ENCODE data around the gene TMEM150B. TPM values are rescaled to one million over a fixed set of nuclear protein-coding genes. Genes with fewer than 3 reads are reported as not detected.
A peak's percentile ranks its signal among the peaks of the same experiment; 100 is the strongest.

Gene TMEM150B
- total and polyA plus RNA-seq, 9 of the 15 experiments (the other 6 are each of a cell fraction or from before 2014, with no cell fraction given): 0.47 to 1.3 (median 0.74) TPM; not detected in 2

- BruUV-seq (replicated peaks): no TSS peak
- Histone ChIP-seq H3K27ac (ENCODE audit: extremely low read depth, low read depth, low read length) (no peak overlapping the region), H3K4me3 (no peak overlapping the region), H3K79me2 (ENCODE audit: control insufficient read depth, insufficient read depth, low read length) (no peaks in the 10 kb centered on the region), H3K4me1 (replicated peaks in 1 of 2; ENCODE audit: control insufficient read depth in 2 of 2, insufficient read depth in 2 of 2, low read length in 2 of 2) (peaks cover 9 to 40% of the 10 kb centered on the region in 2 experiments; a peak in 4 of 5 replicates), H3K4me2 (ENCODE audit: insufficient read depth, low read length) (no peak overlapping the region), H4K20me1 (replicated peaks; ENCODE audit: control insufficient read depth, insufficient read depth, low read length) (no peaks in the 10 kb centered on the region), H3K9me1 (ENCODE audit: control insufficient read depth, insufficient read depth, low read length) (no peaks in the 10 kb centered on the region), H3K36me3 (ENCODE audit: control insufficient read depth, insufficient read depth, low read length) (peaks cover 5% of the 10 kb centered on the region; the same call in 1 of the 3 replicates), H3K27me3 (ENCODE audit: control insufficient read depth in 2 of 2, insufficient read depth in 2 of 2, low read length in 2 of 2) (no peaks in the 10 kb centered on the region), H3K9me3 (replicated peaks; ENCODE audit: control insufficient read depth, insufficient read depth, low read depth, low read length) (no peaks in the 10 kb centered on the region), H3K9ac (ENCODE audit: insufficient read depth in 1 of 2, low read depth in 2 of 2, low read length in 2 of 2) (no peak overlapping the region), H2AFZ (ENCODE audit: low read depth, low read length) (no peak overlapping the region)
- no peak for ATAC-seq
- WGBS (ENCODE audit: insufficient coverage, low coverage, missing lambda C conversion rate): 51% methylated on average over 7 of the region's 7 CpGs
- no peak for FAIRE-seq
- intact Hi-C loops (cut with micrococcal nuclease): no loop called here
- in situ Hi-C loops (cut with MboI): no loop called here
- ChIA-PET CTCF (ENCODE audit: low intra/inter-chr PET ratio) (no interaction called here), POLR2A (interaction anchor here (1.1 to 1.3 kb wide), 2 partner anchors 10 to 11 kb away, joined by 3 to 4 read pairs; no protein-coding TSS in a partner anchor)
- DNase-seq (ENCODE audit: extremely low read depth in 1 of 4, low spot score in 3 of 4): no peak
- TF ChIP-seq RBM22 (IDR thresholded peaks at IDR 0.05; ENCODE audit: low read depth, low read length, poor library complexity, severe bottlenecking) (no peak), RFX1 (IDR thresholded peaks at IDR 0.05) (peak; percentile 85), USF1 (CRISPR knock-in tag; IDR thresholded peaks at IDR 0.05) (no peak), RBM34 (IDR thresholded peaks at IDR 0.05; ENCODE audit: borderline replicate concordance, insufficient read depth, low read length) (no peak)
These were observed 14.6 kb downstream of the TMEM150B start for GRCh38 chr19:55310498-55310897.

GRCh38 chr19:55309448-55309847 is 15.7 kb downstream of the TMEM150B start:
- 52% methylated on average over 5 of the region's 5 CpGs for WGBS (ENCODE audit: insufficient coverage, low coverage, missing lambda C conversion rate)
- ATAC-seq (no peak), DNase-seq (ENCODE audit: extremely low read depth in 1 of 4, low spot score in 3 of 4) (no peak), FAIRE-seq (peak; percentile 54)
- Histone ChIP-seq H3K79me2 (ENCODE audit: control insufficient read depth, insufficient read depth, low read length) (no peaks in the 10 kb centered on the region), H3K9me3 (replicated peaks; ENCODE audit: control insufficient read depth, insufficient read depth, low read depth, low read length) (no peaks in the 10 kb centered on the region; the same call in 1 of the 2 replicates), H3K4me1 (replicated peaks in 1 of 2; ENCODE audit: control insufficient read depth in 2 of 2, insufficient read depth in 2 of 2, low read length in 2 of 2) (peaks cover 5 to 50% of the 10 kb centered on the region in 2 experiments; a peak in 4 of 5 replicates), H3K27ac (ENCODE audit: extremely low read depth, low read depth, low read length) (no peak overlapping the region), H3K4me2 (ENCODE audit: insufficient read depth, low read length) (no peak overlapping the region), H3K27me3 (ENCODE audit: control insufficient read depth in 2 of 2, insufficient read depth in 2 of 2, low read length in 2 of 2) (no peaks in the 10 kb centered on the region), H3K9ac (ENCODE audit: insufficient read depth in 1 of 2, low read depth in 2 of 2, low read length in 2 of 2) (peak overlapping the region in 1 of 2 experiments; percentile 73; a peak in 2 of 4 replicates), H4K20me1 (replicated peaks; ENCODE audit: control insufficient read depth, insufficient read depth, low read length) (no peaks in the 10 kb centered on the region), H3K4me3 (no peak overlapping the region), H2AFZ (ENCODE audit: low read depth, low read length) (no peak overlapping the region), H3K36me3 (ENCODE audit: control insufficient read depth, insufficient read depth, low read length) (peaks cover 5% of the 10 kb centered on the region; the same call in 1 of the 3 replicates), H3K9me1 (ENCODE audit: control insufficient read depth, insufficient read depth, low read length) (no peaks in the 10 kb centered on the region)
- no peak for TF ChIP-seq ARID1B (IDR thresholded peaks at IDR 0.05)
- TF ChIP-seq NFIX (CRISPR knock-in tag; IDR thresholded peaks at IDR 0.05; ENCODE audit: low read depth): no peak
- TF ChIP-seq ZFP30 (CRISPR knock-in tag; IDR thresholded peaks at IDR 0.05; ENCODE audit: borderline replicate concordance): no peak
- TF ChIP-seq PTBP1 (IDR thresholded peaks at IDR 0.05; ENCODE audit: low read depth, low read length): no peak
- TF ChIP-seq SLC30A9 (CRISPR knock-in tag; IDR thresholded peaks at IDR 0.05): no peak
- TF ChIP-seq TCF15 (CRISPR knock-in tag; IDR thresholded peaks at IDR 0.05): no peak
- no peak for TF ChIP-seq ZNF75A (CRISPR knock-in tag; IDR thresholded peaks at IDR 0.05)
- no peak for TF ChIP-seq YBX1 (IDR thresholded peaks at IDR 0.05)
- no TSS peak for BruUV-seq (replicated peaks)
- in situ Hi-C loops (cut with MboI) (no loop called here), intact Hi-C loops (cut with micrococcal nuclease) (no loop called here)
- POLR2A ChIA-PET: no interaction called here
- CTCF ChIA-PET (ENCODE audit: low intra/inter-chr PET ratio): no interaction called here

Data from K562 (cell line).